Transverse colon (tissue), 4 donors: ENCODE data around the gene KLK5. TPM values are rescaled to one million over a fixed set of nuclear protein-coding genes. Genes with fewer than 3 reads are reported as not detected.

Source experiments
- DNase-seq: peaks from one replicate; pipeline ENCODE4 v3.0.0-alpha.2; 2019
- H3K27ac ChIP-seq, 4 donors: fragments of 200-600 bp; sonication (generic); 2 replicates each; pipeline ENCODE4 v1.5.1; 2016 to 2018; ENCODE audit warnings: inconsistent platforms in 4 of 4
- H3K27me3 ChIP-seq: fragments of 200-600 bp; sonication (generic); 2 replicates; pipeline ENCODE4 v1.5.1; 2017; ENCODE audit warnings: inconsistent platforms
- H3K36me3 ChIP-seq, 4 donors: fragments of 200-600 bp; sonication (generic); 2 replicates each; pipeline ENCODE4 v1.5.1; 2017 to 2019; ENCODE audit warnings: inconsistent platforms in 4 of 4
- H3K4me1 ChIP-seq, 4 donors: fragments of 200-600 bp; sonication (generic); 2 replicates each; pipeline ENCODE4 v1.5.1; 2017 to 2020; ENCODE audit warnings: inconsistent platforms in 4 of 4
- H3K4me3 ChIP-seq, 4 donors: fragments of 200-600 bp; sonication (generic); 1 replicate in 1 of 4; 2 replicates in 3 of 4; pipeline versions ENCODE4 v1.5.1 to v1.6.1; 2017 to 2019; ENCODE audit warnings: inconsistent platforms in 4 of 4
- H3K9me3 ChIP-seq, 2 donors: fragments of 200-600 bp; sonication (generic); 2 replicates each; pipeline ENCODE4 v1.5.1; 2017 to 2019; ENCODE audit warnings: inconsistent platforms in 2 of 2
- CTCF ChIP-seq, 5 experiments: fragments of 200-600 bp in 3 of 5; fragments of 450-650 bp in 2 of 5; sonication (generic) in 3 of 5; IDR thresholded peaks; 1 replicate in 2 of 5; 2 replicates in 3 of 5; pipeline ENCODE4 v1.5.1; 2016 to 2017; ENCODE audit warnings: antibody characterized with exemption in 5 of 5, inconsistent platforms in 3 of 5, mild to moderate bottlenecking in 2 of 5, moderate library complexity in 1 of 5
- EP300 ChIP-seq: sonication (generic); formaldehyde crosslinking; IDR thresholded peaks from one replicate; pipeline ENCODE4 v1.6.1; 2017; ENCODE audit warnings: antibody characterized with exemption, low read depth
- POLR2A ChIP-seq: fragments of 450-650 bp; IDR thresholded peaks from one replicate; pipeline ENCODE4 v1.6.1; 2016; ENCODE audit warnings: antibody characterized with exemption, mild to moderate bottlenecking, moderate library complexity
- POLR2AphosphoS5 ChIP-seq, 3 donors: sonication (generic); formaldehyde crosslinking; IDR thresholded peaks; one replicate each; pipeline ENCODE4 v1.6.1; 2016; ENCODE audit warnings: antibody characterized with exemption in 3 of 3
- WGBS, 2 donors: methylation state at CpG; one replicate each; pipeline ENCODE4 v1.1.5; 2018; ENCODE audit warnings: low coverage in 1 of 2; 5-methylcytosine and 5-hydroxymethylcytosine counted together
- in situ Hi-C, 4 donors: fragments of 200-750 bp; cut with MboI; loops; one replicate each; pipeline versions ENCODE4 v1.15.0 to v1.15.1; 2017; ENCODE audit warnings: low sequenced_read_pairs in 3 of 4, low pct_ligation_motif_present in 1 of 4, low pct_unique_long_range_greater_than_20kb in 1 of 4
- intact Hi-C: fragments of 100-400 bp; cut with DNase I; formaldehyde crosslinking; loops from one replicate; pipeline ENCODE4 v1.15.1; 2023; ENCODE audit warnings: low total_unique reads
- total RNA-seq, 4 donors: library from RNA; depleted of rRNA; stranded (reverse); fragments of >200 nt; gene quantifications; one replicate each; pipeline ENCODE4 v1.1.0, GENCODE V29; 2016

Gene KLK5
- total RNA-seq, 4 donors from 2014 or later: not detected

- no peak overlapping the region for H3K27ac ChIP-seq
- 8% methylated on average over 34 of the region's 36 CpGs; no CpG with 5 or more reads in 1 of the 2 donors for WGBS, 2 donors
- peaks cover 0 to 7% (median 4%) of the 10 kb centered on the region in 4 donors for H3K4me1 ChIP-seq
- H3K4me3 ChIP-seq: peak overlapping the region in 2 of 4 donors; percentile 23 to 32
- in situ Hi-C loops: no loop called here
- no peaks in the 10 kb centered on the region for H3K9me3 ChIP-seq
- TF ChIP-seq POLR2A (peak; percentile 33), POLR2AphosphoS5 (IDR thresholded peaks at IDR 0.05) (peak in 2 of 3 donors; percentile 21 to 31), EP300 (no peak), CTCF (IDR thresholded peaks at IDR 0.05) (no peak)
- DNase-seq: peak; percentile 84
- intact Hi-C loops: no loop called here
- H3K27me3 ChIP-seq: peaks cover 72% of the 10 kb centered on the region
- no peaks in the 10 kb centered on the region for H3K36me3 ChIP-seq
These were observed 43.4 kb downstream of the KLK5 start for GRCh38 chr19:50909240-50910070.

GRCh38 chr19:50908336-50908735 is 44.5 kb downstream of the KLK5 start:
- peaks cover 0 to 7% (median 4%) of the 10 kb centered on the region in 4 donors for H3K4me1 ChIP-seq
- H3K27ac ChIP-seq: no peak overlapping the region
- TF ChIP-seq EP300 (no peak), POLR2AphosphoS5 (IDR thresholded peaks at IDR 0.05) (no peak), POLR2A (no peak), CTCF (IDR thresholded peaks at IDR 0.05) (no peak)
- peak overlapping the region in 2 of 4 donors; percentile 23 to 32 for H3K4me3 ChIP-seq
- H3K9me3 ChIP-seq: no peaks in the 10 kb centered on the region
- H3K36me3 ChIP-seq: no peaks in the 10 kb centered on the region
- H3K27me3 ChIP-seq: peaks cover 71% of the 10 kb centered on the region
- no peak for DNase-seq
- intact Hi-C loops: no loop called here
- WGBS, 2 donors: 67 to 82% methylated on average over 6 to 21 of the region's 25 CpGs
- in situ Hi-C loops: no loop called here

GRCh38 chr19:50906217-50906616 is 46.6 kb downstream of the KLK5 start:
- no peaks in the 10 kb centered on the region for H3K36me3 ChIP-seq
- no peaks in the 10 kb centered on the region for H3K9me3 ChIP-seq
- in situ Hi-C loops: no loop called here
- WGBS, 2 donors: 42 to 48% methylated on average over 3 to 5 of the region's 5 CpGs
- DNase-seq: peak; percentile 14
- intact Hi-C loops: no loop called here
- peaks cover 0 to 7% (median 4%) of the 10 kb centered on the region in 4 donors for H3K4me1 ChIP-seq
- H3K27me3 ChIP-seq: peaks cover 49% of the 10 kb centered on the region
- TF ChIP-seq EP300: no peak
- TF ChIP-seq CTCF (IDR thresholded peaks at IDR 0.05): peak in 2 of 5 experiments; percentile 28 to 32
- no peak for TF ChIP-seq POLR2A
- TF ChIP-seq POLR2AphosphoS5 (IDR thresholded peaks at IDR 0.05): no peak
- H3K4me3 ChIP-seq: no peak overlapping the region
- H3K27ac ChIP-seq: no peak overlapping the region

GRCh38 chr19:50902640-50903039 is 50.2 kb downstream of the KLK5 start:
- in situ Hi-C loops (no loop called here), intact Hi-C loops (no loop called here)
- Histone ChIP-seq H3K4me1 (no peaks in the 10 kb centered on the region), H3K27ac (no peak overlapping the region), H3K27me3 (peaks cover 23% of the 10 kb centered on the region), H3K36me3 (no peaks in the 10 kb centered on the region), H3K4me3 (no peak overlapping the region), H3K9me3 (no peaks in the 10 kb centered on the region)
- no peak for DNase-seq
- 60 to 67% methylated on average over 3 to 4 of the region's 4 CpGs for WGBS, 2 donors
- TF ChIP-seq POLR2AphosphoS5 (IDR thresholded peaks at IDR 0.05) (no peak), POLR2A (no peak), CTCF (IDR thresholded peaks at IDR 0.05) (no peak), EP300 (no peak)
